GM18499 (cell line): ENCODE data around the gene CACNB4.
"Not testable (repeated sequence)": the region's sequence is repeated elsewhere in the genome, so short reads cannot be mapped to it uniquely, and the experiment has no call there.

Experiments
- ATAC-seq: cut with Tn5 transposase; IDR thresholded peaks from one replicate; pipeline ENCODE4 v1.9.1; 2021; ENCODE audit warnings: moderate number of reproducible peaks; ENCODE audit not compliant: insufficient read depth, unreplicated experiment

Gene CACNB4

GRCh38 chr2:152028182-152028862 is 70.5 kb downstream of the CACNB4 start:
- ATAC-seq, result no peak

GRCh38 chr2:152025678-152026287 is 73.1 kb downstream of the CACNB4 start:
- peak; percentile 88 for ATAC-seq

GRCh38 chr2:152024477-152024876 is 74.4 kb downstream of the CACNB4 start:
- ATAC-seq, result no peak

- no peak for ATAC-seq
Observed at GRCh38 chr2:152022090-152022489, 76.8 kb downstream of the CACNB4 start.

GRCh38 chr2:152021001-152021400 is 77.8 kb downstream of the CACNB4 start:
- not testable (repeated sequence) for ATAC-seq

- ATAC-seq, result no peak
Observed at GRCh38 chr2:152019732-152020131, 79.1 kb downstream of the CACNB4 start.

- ATAC-seq, result no peak
Observed at GRCh38 chr2:152016181-152017120, 82.4 kb downstream of the CACNB4 start.

GRCh38 chr2:152015552-152015951 is 83.3 kb downstream of the CACNB4 start:
- no peak for ATAC-seq

GRCh38 chr2:152012697-152013096 is 86.1 kb downstream of the CACNB4 start:
- ATAC-seq, result no peak

- ATAC-seq, result no peak
Observed at GRCh38 chr2:152011724-152012123, 87.1 kb downstream of the CACNB4 start.

GRCh38 chr2:152005607-152006006 is 93.2 kb downstream of the CACNB4 start:
- no peak for ATAC-seq

- not testable (repeated sequence) for ATAC-seq
Observed at GRCh38 chr2:152003283-152003682, 95.6 kb downstream of the CACNB4 start.

- peak; percentile 59 for ATAC-seq
Observed at GRCh38 chr2:151999053-151999452, 99.8 kb downstream of the CACNB4 start.

GRCh38 chr2:151996243-151997003 is 102.4 kb downstream of the CACNB4 start:
- ATAC-seq, result no peak

- no peak for ATAC-seq
Observed at GRCh38 chr2:151995161-151995557, 103.7 kb downstream of the CACNB4 start.

GRCh38 chr2:151994178-151994577 is 104.7 kb downstream of the CACNB4 start:
- not testable (repeated sequence) for ATAC-seq

GRCh38 chr2:151991010-151991409 is 107.8 kb downstream of the CACNB4 start:
- no peak for ATAC-seq

GRCh38 chr2:151989378-151989777 is 109.5 kb downstream of the CACNB4 start:
- ATAC-seq, result no peak

GRCh38 chr2:151987484-151987883 is 111.4 kb downstream of the CACNB4 start:
- no peak for ATAC-seq

- no peak for ATAC-seq
Observed at GRCh38 chr2:151984424-151985083, 114.3 kb downstream of the CACNB4 start.
